Measurements from ENCODE around the gene JAZF1.

Gene JAZF1

GRCh38 chr7:27972276-27972675 lies 208.3 kb downstream of the JAZF1 start:
- no peak for DNase-seq (ENCODE audit: low read depth in 2 of 3, low spot score in 2 of 3)

GRCh38 chr7:27971171-27971812 lies 209.3 kb downstream of the JAZF1 start:
- no peak for DNase-seq (ENCODE audit: low read depth in 2 of 3, low spot score in 2 of 3)

GRCh38 chr7:27970350-27970749 lies 210.2 kb downstream of the JAZF1 start:
- no peak for DNase-seq (ENCODE audit: low read depth in 2 of 3, low spot score in 2 of 3)

DNA sequence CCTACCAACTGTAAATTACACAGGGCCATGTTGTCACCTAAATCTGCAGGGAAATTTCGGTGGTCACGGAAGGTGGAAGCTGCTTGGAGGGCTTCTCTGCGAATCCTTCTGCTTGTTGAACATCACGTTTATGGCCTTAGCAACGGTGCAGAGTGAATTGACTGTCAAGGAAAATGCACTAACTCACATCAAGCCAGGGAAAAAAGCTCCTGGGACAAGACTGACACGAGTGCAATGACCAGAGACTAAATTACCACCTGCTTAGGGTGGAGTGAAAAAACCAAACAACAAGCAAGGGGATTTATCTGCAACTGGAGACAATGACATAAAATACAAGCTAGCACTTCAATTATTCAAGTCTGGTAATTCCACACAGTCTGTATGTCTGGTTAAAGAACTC lies 211.2 kb downstream of the JAZF1 start:
- no peak for DNase-seq (ENCODE audit: low read depth in 2 of 3, low spot score in 2 of 3)

- no peak for DNase-seq (ENCODE audit: low read depth in 2 of 3, low spot score in 2 of 3)
These were observed 213.0 kb downstream of the JAZF1 start for GRCh38 chr7:27967639-27968038.

DNA sequence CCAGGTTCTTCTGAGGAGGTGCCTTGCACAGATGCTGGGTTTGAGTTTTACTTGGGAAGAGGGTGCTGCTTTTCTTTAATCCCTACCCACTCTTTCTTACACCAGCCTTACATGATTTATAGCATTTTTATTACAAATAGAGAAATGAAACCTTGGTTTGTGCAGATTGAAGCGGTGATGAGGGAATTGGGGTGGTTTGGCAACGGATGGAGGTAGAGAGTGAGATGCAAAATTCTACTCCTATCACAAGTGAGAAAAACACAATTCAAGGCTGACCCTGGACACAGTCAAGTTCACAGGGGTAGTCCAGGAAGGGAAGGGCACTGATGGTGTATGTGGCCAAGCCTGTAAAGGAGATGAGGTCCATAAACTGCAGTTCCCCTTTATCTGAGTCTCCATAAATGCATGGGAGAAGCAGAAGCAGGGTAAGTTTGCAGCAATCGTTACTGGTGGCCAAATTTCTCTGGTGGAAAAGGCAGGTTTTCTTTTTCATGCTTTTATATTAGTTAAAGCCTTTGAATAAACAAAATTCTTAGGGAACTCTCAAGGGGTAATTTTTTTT lies 214.3 kb downstream of the JAZF1 start:
- no peak for DNase-seq (ENCODE audit: low read depth in 2 of 3, low spot score in 2 of 3)

DNA sequence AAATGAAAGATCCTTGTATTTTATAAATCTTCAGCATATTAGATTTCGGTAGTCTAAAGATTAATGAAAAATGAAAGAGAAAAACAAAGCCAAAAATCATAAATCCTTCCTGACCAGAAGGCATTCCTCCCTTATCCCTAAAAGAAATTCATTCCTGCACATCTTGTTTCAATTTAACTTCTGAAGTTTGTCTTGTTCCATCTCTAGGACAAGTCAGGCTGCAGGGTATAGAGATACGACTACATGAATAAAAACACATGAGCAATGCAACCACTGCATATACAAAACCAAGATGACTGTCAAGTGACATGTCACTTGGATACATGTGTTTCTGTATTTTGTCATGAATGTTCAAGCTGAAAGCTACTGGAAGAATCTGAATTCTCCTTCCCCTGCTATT lies 214.9 kb downstream of the JAZF1 start:
- no peak for DNase-seq (ENCODE audit: low read depth in 2 of 3, low spot score in 2 of 3)

- no peak for DNase-seq (ENCODE audit: low read depth in 2 of 3, low spot score in 2 of 3)
These were observed 215.8 kb downstream of the JAZF1 start for GRCh38 chr7:27964820-27965219.

GRCh38 chr7:27963056-27963455 lies 217.5 kb downstream of the JAZF1 start:
- DNase-seq (ENCODE audit: low read depth in 2 of 3, low spot score in 2 of 3) = no peak

DNA sequence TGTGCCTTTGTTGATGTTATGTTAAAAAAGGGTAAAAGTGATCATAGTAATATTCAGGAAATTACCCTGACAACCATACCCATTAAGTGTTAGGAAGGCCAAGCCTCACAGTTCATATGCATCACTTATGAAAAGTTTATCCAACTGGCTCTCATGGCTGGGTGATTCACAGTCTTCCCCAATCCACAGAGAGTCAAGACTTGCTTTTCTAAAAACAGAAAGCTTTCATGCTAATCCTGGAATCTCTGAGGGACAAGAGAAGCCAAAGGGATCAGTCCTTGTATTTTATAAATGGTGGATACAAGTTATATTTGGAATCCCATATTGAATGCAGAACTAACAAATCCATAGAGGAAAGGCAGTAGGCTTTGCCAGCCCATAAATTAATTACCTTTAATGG lies 218.3 kb downstream of the JAZF1 start:
- DNase-seq (ENCODE audit: low read depth in 2 of 3, low spot score in 2 of 3) = no peak

DNA sequence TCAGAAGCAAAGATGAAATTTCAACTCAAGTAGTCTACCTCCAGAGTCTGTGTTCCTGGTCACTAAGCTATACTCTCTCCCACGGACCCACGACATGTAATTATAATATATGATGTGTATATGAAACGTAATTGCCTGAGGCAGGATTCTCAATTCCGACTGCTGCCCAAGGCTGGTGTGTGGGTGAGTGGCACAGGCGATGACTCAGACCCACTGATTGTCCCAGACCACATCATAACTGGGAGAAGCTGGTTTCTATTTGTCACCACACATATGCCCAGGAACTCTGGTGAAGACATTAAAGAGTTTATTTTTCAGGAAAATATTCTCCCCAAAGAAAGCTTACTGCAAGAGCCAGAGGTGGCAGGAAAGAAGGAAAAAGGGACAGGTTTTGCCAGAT lies 219.3 kb downstream of the JAZF1 start:
- no peak for DNase-seq (ENCODE audit: low read depth in 2 of 3, low spot score in 2 of 3)

DNA sequence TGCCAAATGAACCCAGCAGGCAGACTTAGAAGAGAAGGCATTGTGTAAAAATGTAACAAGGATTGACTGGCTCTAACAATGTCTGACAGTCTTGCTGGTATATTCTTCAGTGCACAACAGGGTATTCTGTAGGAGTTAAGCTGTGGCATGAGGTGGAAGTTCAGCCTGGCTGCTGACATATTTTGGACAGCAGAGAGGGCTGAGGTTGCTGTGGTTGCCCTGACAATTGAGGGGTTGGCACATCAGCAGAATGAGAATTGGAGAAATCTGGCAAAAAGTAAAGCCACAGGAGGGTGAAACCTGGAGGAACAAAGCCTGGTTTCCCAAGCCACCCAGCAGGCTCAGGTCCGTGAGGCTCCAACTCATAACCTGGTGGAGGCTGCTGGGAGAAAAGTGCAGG lies 220.2 kb downstream of the JAZF1 start:
- DNase-seq (ENCODE audit: low read depth in 2 of 3, low spot score in 2 of 3) = no peak

DNA sequence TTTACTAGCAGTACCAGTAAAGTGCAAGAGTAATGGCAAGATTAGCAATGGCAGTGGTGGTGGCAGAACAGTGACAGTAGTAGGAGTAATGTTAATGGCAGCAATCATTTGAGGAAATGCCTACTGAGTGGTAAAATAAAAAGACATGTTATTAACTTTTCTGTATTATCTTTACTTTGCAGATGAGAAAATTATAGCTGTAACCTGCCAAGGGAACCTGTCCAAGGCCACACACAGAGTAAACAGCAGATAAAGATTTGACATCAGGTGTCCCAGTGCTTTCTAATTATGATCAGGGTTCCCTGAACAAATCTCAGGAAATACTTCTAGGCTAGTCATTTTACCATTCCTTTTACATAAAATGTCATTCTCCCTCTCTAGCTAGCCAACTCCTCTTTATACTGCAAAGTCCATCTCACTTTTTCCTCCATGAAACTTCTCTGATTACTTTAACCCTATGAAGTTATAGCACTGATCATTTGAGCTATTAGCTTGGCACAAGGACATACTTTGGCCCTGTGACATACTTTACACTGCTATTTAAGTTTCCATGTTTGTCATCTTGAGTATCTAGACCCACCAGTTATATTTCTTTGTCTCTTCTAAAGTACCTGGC lies 221.6 kb downstream of the JAZF1 start:
- no peak for DNase-seq (ENCODE audit: low read depth in 2 of 3, low spot score in 2 of 3)

GRCh38 chr7:27955596-27955995 lies 225.0 kb downstream of the JAZF1 start:
- DNase-seq (ENCODE audit: low read depth in 2 of 3, low spot score in 2 of 3) = no peak

- no peak for DNase-seq (ENCODE audit: low read depth in 2 of 3, low spot score in 2 of 3)
These were observed 225.6 kb downstream of the JAZF1 start for GRCh38 chr7:27955011-27955410.

DNA sequence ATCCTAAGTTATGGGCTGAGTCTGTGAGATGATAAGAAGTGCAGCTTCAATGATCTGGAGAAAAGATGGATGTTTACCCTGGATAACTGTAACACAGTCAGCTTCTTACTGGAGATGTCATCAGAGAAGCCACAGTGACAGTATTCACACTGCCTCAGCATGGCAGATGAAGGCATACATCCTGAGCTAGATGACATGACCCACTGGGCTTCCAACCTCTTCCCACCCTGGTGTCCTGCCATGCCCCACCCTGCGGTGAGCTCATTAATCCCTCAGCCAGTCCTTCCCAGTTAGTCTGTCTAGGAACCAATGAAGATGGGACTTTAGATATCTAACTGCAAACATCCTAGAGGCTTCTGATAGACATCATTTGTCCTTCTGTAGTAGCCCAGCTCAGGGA lies 226.8 kb downstream of the JAZF1 start:
- no peak for DNase-seq (ENCODE audit: low read depth in 2 of 3, low spot score in 2 of 3)

- no peak for DNase-seq (ENCODE audit: low read depth in 2 of 3, low spot score in 2 of 3)
These were observed 227.2 kb downstream of the JAZF1 start for GRCh38 chr7:27953361-27953760.

DNA sequence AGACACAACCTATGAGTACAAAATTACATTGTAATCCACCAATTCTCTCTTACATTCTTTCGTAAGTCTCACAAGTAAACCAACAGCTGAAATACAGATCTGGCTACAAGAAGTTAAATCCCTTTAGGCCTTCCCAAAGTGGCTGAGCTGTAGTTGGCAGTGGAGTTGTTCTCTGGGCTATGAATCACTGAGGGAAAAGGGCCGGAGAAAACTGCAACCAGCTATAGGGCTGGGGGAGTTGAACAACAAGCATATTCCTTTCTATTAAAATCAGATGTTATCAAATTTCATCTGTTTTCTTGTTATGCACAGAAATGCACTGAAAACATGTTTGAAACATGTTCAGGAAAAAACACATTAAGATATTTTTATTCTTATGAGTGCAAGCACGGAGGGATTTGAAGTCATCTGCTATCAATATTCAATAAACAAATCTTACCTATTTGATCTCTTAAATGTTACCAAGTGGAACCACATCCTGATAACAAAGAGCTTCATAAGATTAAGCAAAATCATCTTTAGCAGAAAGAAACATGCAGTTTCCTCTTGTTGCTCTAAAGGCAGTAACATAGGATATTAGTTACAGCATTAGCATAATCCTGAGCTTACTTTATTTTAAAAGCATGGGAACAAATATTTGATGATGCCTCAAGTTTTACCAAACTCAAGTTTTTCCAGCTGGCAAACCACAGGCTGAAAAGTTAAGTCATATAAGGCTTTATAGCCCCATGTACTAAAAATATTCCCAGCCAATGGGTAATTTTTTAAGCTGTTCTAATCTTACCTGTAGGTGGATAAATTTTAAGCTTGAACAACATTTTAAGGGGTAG lies 227.9 kb downstream of the JAZF1 start:
- no peak for DNase-seq (ENCODE audit: low read depth in 2 of 3, low spot score in 2 of 3)

GRCh38 chr7:27950123-27950522 lies 230.5 kb downstream of the JAZF1 start:
- no peak for DNase-seq (ENCODE audit: low read depth in 2 of 3, low spot score in 2 of 3)

GRCh38 chr7:27948861-27949260 lies 231.7 kb downstream of the JAZF1 start:
- no peak for DNase-seq (ENCODE audit: low read depth in 2 of 3, low spot score in 2 of 3)

DNA sequence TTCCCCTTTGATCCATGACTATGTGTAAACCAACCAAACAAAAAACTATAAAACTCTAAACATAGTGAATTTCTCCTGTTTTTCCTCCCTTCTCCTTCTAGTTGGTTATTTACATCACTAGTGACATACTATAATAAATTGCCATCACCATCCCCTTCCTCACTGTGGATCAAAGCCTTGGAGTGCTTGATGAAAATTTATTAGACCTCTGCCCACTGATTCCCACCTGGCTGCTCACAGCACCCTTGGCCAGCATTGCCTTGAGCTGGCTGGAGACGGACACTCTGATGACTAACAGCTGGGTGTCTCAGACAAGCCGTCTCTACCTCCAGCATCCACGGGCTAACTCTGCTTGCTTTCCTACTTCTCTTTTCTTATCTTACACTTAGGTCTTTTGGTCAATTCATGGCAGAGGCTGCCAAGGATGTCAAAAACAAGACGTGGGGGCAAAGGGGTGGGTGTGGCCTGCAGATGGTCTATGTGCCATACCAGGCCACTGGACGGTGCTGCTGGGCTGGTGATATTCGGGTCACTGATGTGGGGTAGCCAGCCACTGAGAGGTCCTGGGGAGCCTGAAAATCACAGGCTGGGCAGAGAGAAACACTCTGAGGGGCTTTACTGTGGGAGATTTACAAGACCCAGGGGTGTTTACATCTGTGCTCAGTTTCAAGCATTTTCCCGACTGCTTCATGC lies 232.9 kb downstream of the JAZF1 start:
- no peak for DNase-seq (ENCODE audit: low read depth in 2 of 3, low spot score in 2 of 3)
